ENCODE data around the gene B4GALT7.

DNA sequence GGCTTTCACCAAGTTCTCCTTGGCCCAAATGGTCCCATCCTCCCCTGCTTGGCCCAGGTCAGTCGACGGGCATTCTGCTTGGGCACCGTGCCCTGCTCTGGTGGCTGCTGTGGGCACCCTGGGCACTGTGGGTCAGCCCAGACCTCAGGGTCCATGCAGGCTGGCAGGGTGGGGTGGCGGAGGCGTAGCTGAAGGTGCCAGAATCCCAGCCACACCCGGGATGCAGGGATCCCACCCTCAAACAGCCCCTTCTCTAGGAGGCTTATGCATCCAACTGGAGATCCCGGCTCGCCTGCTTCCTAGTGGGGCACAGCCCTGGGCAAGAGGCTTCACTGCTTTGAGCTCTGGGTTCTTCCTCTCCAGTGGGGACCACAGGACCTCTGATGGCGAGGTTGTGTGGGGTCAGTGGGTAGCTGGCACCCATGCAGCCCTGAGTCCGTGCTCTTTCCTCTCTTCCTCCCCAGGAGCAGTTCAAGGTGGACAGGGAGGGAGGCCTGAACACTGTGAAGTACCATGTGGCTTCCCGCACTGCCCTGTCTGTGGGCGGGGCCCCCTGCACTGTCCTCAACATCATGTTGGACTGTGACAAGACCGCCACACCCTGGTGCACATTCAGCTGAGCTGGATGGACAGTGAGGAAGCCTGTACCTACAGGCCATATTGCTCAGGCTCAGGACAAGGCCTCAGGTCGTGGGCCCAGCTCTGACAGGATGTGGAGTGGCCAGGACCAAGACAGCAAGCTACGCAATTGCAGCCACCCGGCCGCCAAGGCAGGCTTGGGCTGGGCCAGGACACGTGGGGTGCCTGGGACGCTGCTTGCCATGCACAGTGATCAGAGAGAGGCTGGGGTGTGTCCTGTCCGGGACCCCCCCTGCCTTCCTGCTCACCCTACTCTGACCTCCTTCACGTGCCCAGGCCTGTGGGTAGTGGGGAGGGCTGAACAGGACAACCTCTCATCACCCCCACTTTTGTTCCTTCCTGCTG lies 9.4 kb downstream of the B4GALT7 start:
- TF ChIP-seq CTCF (IDR thresholded peaks at IDR 0.05) (no peak), POLR2A (IDR thresholded peaks at IDR 0.05) (no peak), POLR2AphosphoS5 (IDR thresholded peaks at IDR 0.05) (no peak)
